Keratinocyte (primary cell): ENCODE measurements around the gene ABCA8. TPM values are rescaled to one million over a fixed set of nuclear protein-coding genes. Genes with fewer than 3 reads are reported as not detected.

Experiments
- DNase-seq: peaks from one replicate; pipeline ENCODE4 v3.0.0-alpha.2; 2011; ENCODE audit warnings: low read depth, missing footprints, low spot score
- FAIRE-seq: peaks from 2 replicates; lab custom pipeline; 2011; peaks lifted over from hg19 to GRCh38; lab: Jason Lieb, UNC
- H2AFZ ChIP-seq: 2 replicates; pipeline ENCODE4 v1.6.0; 2012; ENCODE audit warnings: low read length, control low read depth, inconsistent platforms; ENCODE audit not compliant: control insufficient read depth
- H3K27ac ChIP-seq: 2 replicates; pipeline ENCODE4 v1.5.1; 2011; ENCODE audit warnings: low read length; ENCODE audit not compliant: control insufficient read depth, insufficient read depth
- H3K27me3 ChIP-seq: 3 replicates; pipeline ENCODE4 v1.6.0; 2011; ENCODE audit warnings: low read length; ENCODE audit not compliant: control insufficient read depth, insufficient read depth; ENCODE audit errors: extremely low read depth
- H3K36me3 ChIP-seq, 2 experiments: 2 replicates in 1 of 2; 3 replicates in 1 of 2; pipeline ENCODE4 v1.5.1; 2011; ENCODE audit warnings: low read length in 2 of 2, mild to moderate bottlenecking in 1 of 2; ENCODE audit not compliant: control insufficient read depth in 2 of 2, insufficient read depth in 2 of 2; ENCODE audit errors: extremely low read depth in 1 of 2
- H3K4me1 ChIP-seq: 3 replicates; pipeline ENCODE4 v1.5.1; 2011; ENCODE audit warnings: low read length; ENCODE audit not compliant: control insufficient read depth, insufficient read depth; ENCODE audit errors: extremely low read depth
- H3K4me2 ChIP-seq: 3 replicates; pipeline ENCODE4 v1.6.0; 2011; ENCODE audit warnings: low read depth, low read length; ENCODE audit not compliant: control insufficient read depth, insufficient read depth; ENCODE audit errors: extremely low read depth
- H3K4me3 ChIP-seq, 3 experiments: fragments of 200-600 bp in 1 of 3; sonication (generic) in 1 of 3; 2 replicates in 2 of 3; 3 replicates in 1 of 3; pipeline ENCODE4 v1.5.1; 2011 to 2016; ENCODE audit warnings: low read length in 3 of 3, mild to moderate bottlenecking in 3 of 3, control low read depth in 2 of 3, inconsistent platforms in 1 of 3, low read depth in 1 of 3, mixed read lengths in 1 of 3, mixed run types in 1 of 3, moderate library complexity in 1 of 3; ENCODE audit not compliant: control insufficient read depth in 2 of 3, insufficient read depth in 2 of 3; ENCODE audit errors: extremely low read depth in 1 of 3
- H3K79me2 ChIP-seq: 2 replicates; pipeline ENCODE4 v1.6.0; 2012; ENCODE audit warnings: low read length; ENCODE audit not compliant: control insufficient read depth, insufficient read depth
- H3K9ac ChIP-seq: 3 replicates; pipeline ENCODE4 v1.6.0; 2011; ENCODE audit warnings: low read length; ENCODE audit not compliant: control insufficient read depth, insufficient read depth; ENCODE audit errors: extremely low read depth
- H3K9me1 ChIP-seq: 3 replicates; pipeline ENCODE4 v1.6.0; 2011; ENCODE audit warnings: low read length; ENCODE audit not compliant: control insufficient read depth, insufficient read depth; ENCODE audit errors: extremely low read depth
- H3K9me3 ChIP-seq: 2 replicates; pipeline ENCODE4 v1.5.1; 2012; ENCODE audit warnings: low read depth, low read length; ENCODE audit not compliant: control insufficient read depth
- H4K20me1 ChIP-seq: 3 replicates; pipeline ENCODE4 v1.6.0; 2011; ENCODE audit warnings: low read length; ENCODE audit not compliant: control insufficient read depth, insufficient read depth; ENCODE audit errors: extremely low read depth
- CTCF ChIP-seq, 3 experiments: IDR thresholded peaks in 1 of 3; conservative IDR thresholded peaks in 1 of 3; optimal IDR thresholded peaks in 1 of 3; 2 replicates in 2 of 3; 3 replicates in 1 of 3; pipeline versions ENCODE3 to v1.5.1; 2011; ENCODE audit warnings: low read length in 3 of 3, mild to moderate bottlenecking in 3 of 3, moderate library complexity in 2 of 3, control low read depth in 1 of 3, inconsistent platforms in 1 of 3; ENCODE audit not compliant: insufficient read depth in 2 of 3; ENCODE audit errors: extremely low read depth in 1 of 3
- EZH2 ChIP-seq: IDR thresholded peaks from one replicate; pipeline ENCODE4 v1.6.1; 2012; ENCODE audit warnings: inconsistent platforms, mild to moderate bottlenecking, low read length, moderate library complexity
- dilution Hi-C: fragments of 300-500 bp; cut with MboI; formaldehyde crosslinking; loops from one replicate; pipeline ENCODE4 v1.7.0; 2020; ENCODE audit warnings: low sequenced_read_pairs; ENCODE audit not compliant: extremely low pct_ligation_motif_present
- polyA plus RNA-seq, 5 experiments: library from polyadenylated mRNA; depleted of rRNA in 3 of 5; stranded (reverse) in 3 of 5; stranded (forward) in 1 of 5; unstranded in 1 of 5; fragments of >200 nt; gene quantifications; 1 replicate in 1 of 5; 2 replicates in 3 of 5; 3 replicates in 1 of 5; pipeline versions ENCODE4 v1.2.1 to v1.2.3, GENCODE V29; 2011 to 2012; ENCODE audit warnings: missing spikeins in 2 of 5, low read depth in 1 of 5, low replicate concordance in 1 of 5

ABCA8 gene
- polyA plus RNA-seq, 1 donor (not counting 4 experiments of a cell fraction or from before 2014, with no cell fraction given): 0.01 TPM

GRCh38 chr17:68937890-68938514 is 17.2 kb downstream of the ABCA8 start:
- H2AFZ ChIP-seq: no peak overlapping the region
- dilution Hi-C loops: no loop called here
- H3K9me3 ChIP-seq: no peaks in the 10 kb centered on the region
- H3K9ac ChIP-seq: no peak overlapping the region
- no peak for TF ChIP-seq CTCF (optimal IDR thresholded peaks at IDR 0.05 in 1 of 3, IDR thresholded peaks at IDR 0.05 in 1 of 3, conservative IDR thresholded peaks at IDR 0.05 in 1 of 3; ENCODE audit: extremely low read depth in 1 of 3, insufficient read depth in 2 of 3, low read length in 3 of 3)
- no peak for TF ChIP-seq EZH2
- no peaks in the 10 kb centered on the region for H3K36me3 ChIP-seq
- no peaks in the 10 kb centered on the region for H4K20me1 ChIP-seq
- H3K27ac ChIP-seq: no peak overlapping the region
- DNase-seq (no peak), FAIRE-seq (no peak)
- H3K4me2 ChIP-seq: no peak overlapping the region
- H3K4me3 ChIP-seq: no peak overlapping the region
- H3K4me1 ChIP-seq: no peaks in the 10 kb centered on the region
- no peaks in the 10 kb centered on the region for H3K27me3 ChIP-seq
- no peaks in the 10 kb centered on the region for H3K79me2 ChIP-seq
- H3K9me1 ChIP-seq: no peaks in the 10 kb centered on the region

- FAIRE-seq (no peak), DNase-seq (no peak)
- no peaks in the 10 kb centered on the region for H3K4me1 ChIP-seq
- H3K9me1 ChIP-seq: no peaks in the 10 kb centered on the region
- H3K4me2 ChIP-seq: no peak overlapping the region
- dilution Hi-C loops: no loop called here
- H3K36me3 ChIP-seq: no peaks in the 10 kb centered on the region
- no peaks in the 10 kb centered on the region for H4K20me1 ChIP-seq
- H3K27ac ChIP-seq: no peak overlapping the region
- no peaks in the 10 kb centered on the region for H3K27me3 ChIP-seq
- H3K9ac ChIP-seq: no peak overlapping the region
- TF ChIP-seq EZH2: no peak
- TF ChIP-seq CTCF (optimal IDR thresholded peaks at IDR 0.05 in 1 of 3, IDR thresholded peaks at IDR 0.05 in 1 of 3, conservative IDR thresholded peaks at IDR 0.05 in 1 of 3; ENCODE audit: extremely low read depth in 1 of 3, insufficient read depth in 2 of 3, low read length in 3 of 3): no peak
- no peaks in the 10 kb centered on the region for H3K79me2 ChIP-seq
- no peaks in the 10 kb centered on the region for H3K9me3 ChIP-seq
- no peak overlapping the region for H3K4me3 ChIP-seq
- no peak overlapping the region for H2AFZ ChIP-seq
These were observed 27.7 kb downstream of the ABCA8 start for GRCh38 chr17:68927516-68927915.
